ENCODE results near the gene DUSP16.

The DUSP16 gene

GRCh38 chr12:12562585-12563261, at the start of gene DUSP16:
Gene DUSP16 (minus strand): TSS chr12:12562863. CDS start chr12:12521098, 41,765 bp downstream.
- Histone ChIP-seq H4K20me1 (peaks cover 0 to 8% (median 0%) of the 10 kb centered on the region in 11 experiments; a peak in 4 of 22 replicates), H3K9ac (peak within 1 kb of the TSS; percentile 92 to 100 (median 96)), H3K27ac (peak within 1 kb of the TSS; percentile 90 to 100 (median 96)), H3K4me2 (peak within 1 kb of the TSS; percentile 81 to 99 (median 92)), H3K4me1 (peaks cover 7 to 30% (median 25%) of the 10 kb centered on the region in 10 experiments; a peak in 19 of 20 replicates), H3K36me3 (no peaks in the 10 kb centered on the region), H3K4me3 (peak within 1 kb of the TSS; percentile 79 to 96 (median 88)), H3K27me3 (peaks cover 0 to 36% (median 28%) of the 10 kb centered on the region in 11 experiments; a peak in 20 of 22 replicates), H3K9me3 (replicated peaks in 1 of 11) (peaks cover 7 to 28% (median 14%) of the 10 kb centered on the region in 11 experiments; a peak in 21 of 22 replicates)
- TF ChIP-seq Cebpa-rat (IDR thresholded peaks at IDR 0.05) = no peak

- Histone ChIP-seq H3K4me1 (peaks cover 20 to 61% (median 29%) of the 10 kb centered on the region in 10 experiments), H3K9ac (peak overlapping the region; percentile 79 to 91 (median 86)), H3K4me2 (peak overlapping the region; percentile 75 to 99 (median 91)), H3K4me3 (peak overlapping the region; percentile 69 to 86 (median 74)), H3K27ac (peak overlapping the region; percentile 81 to 93 (median 89); a peak in 21 of 22 replicates), H3K36me3 (peaks cover 0 to 33% (median 8%) of the 10 kb centered on the region in 11 experiments; a peak in 8 of 22 replicates), H3K27me3 (no peaks in the 10 kb centered on the region), H4K20me1 (peaks cover 0 to 38% (median 0%) of the 10 kb centered on the region in 11 experiments; a peak in 2 of 22 replicates), H3K9me3 (replicated peaks in 1 of 11) (no peaks in the 10 kb centered on the region)
- no peak for TF ChIP-seq Cebpa-rat (IDR thresholded peaks at IDR 0.05)
Measured at GRCh38 chr12:12612358-12612757, 49.7 kb upstream of the DUSP16 start.

- Histone ChIP-seq H3K9me3 (replicated peaks in 1 of 11) (no peaks in the 10 kb centered on the region), H3K9ac (peak within 1 kb of the TSS; percentile 79 to 91 (median 86)), H3K4me3 (peak within 1 kb of the TSS; percentile 69 to 86 (median 74)), H3K27me3 (no peaks in the 10 kb centered on the region), H3K36me3 (peaks cover 0 to 26% (median 3%) of the 10 kb centered on the region in 11 experiments; a peak in 8 of 22 replicates), H3K4me2 (peak within 1 kb of the TSS; percentile 75 to 99 (median 91)), H4K20me1 (peaks cover 0 to 32% (median 0%) of the 10 kb centered on the region in 11 experiments; a peak in 2 of 22 replicates), H3K27ac (peak within 1 kb of the TSS; percentile 81 to 93 (median 89)), H3K4me1 (peaks cover 20 to 63% (median 29%) of the 10 kb centered on the region in 10 experiments)
- TF ChIP-seq Cebpa-rat (IDR thresholded peaks at IDR 0.05) = no peak
Measured at GRCh38 chr12:12611512-12612306, 49.0 kb upstream of the DUSP16 start, which contains the start of gene CREBL2. Gene CREBL2 (plus strand): TSS chr12:12611876. CDS start chr12:12612173, 297 bp downstream.

GRCh38 chr12:12610711-12611110, 48.0 kb upstream of the DUSP16 start:
- H4K20me1 ChIP-seq = peaks cover 0 to 22% (median 0%) of the 10 kb centered on the region in 11 experiments; a peak in 2 of 22 replicates
- no peaks in the 10 kb centered on the region for H3K27me3 ChIP-seq
- no peaks in the 10 kb centered on the region for H3K9me3 ChIP-seq (replicated peaks in 1 of 11)
- peak overlapping the region; percentile 81 to 93 (median 89); a peak in 21 of 22 replicates for H3K27ac ChIP-seq
- H3K4me3 ChIP-seq = peak overlapping the region; percentile 69 to 86 (median 74); a peak in 16 of 20 replicates
- TF ChIP-seq Cebpa-rat (IDR thresholded peaks at IDR 0.05) = no peak
- H3K4me1 ChIP-seq = peaks cover 20 to 64% (median 29%) of the 10 kb centered on the region in 10 experiments
- peak overlapping the region in 9 of 11 experiments; percentile 79 to 91 (median 87); a peak in 16 of 22 replicates for H3K9ac ChIP-seq
- peak overlapping the region; percentile 75 to 99 (median 91) for H3K4me2 ChIP-seq
- peaks cover 0 to 16% (median 0%) of the 10 kb centered on the region in 11 experiments; a peak in 5 of 22 replicates for H3K36me3 ChIP-seq

- Histone ChIP-seq H3K9me3 (replicated peaks in 1 of 11) (no peaks in the 10 kb centered on the region), H3K27ac (no peak overlapping the region), H3K27me3 (no peaks in the 10 kb centered on the region), H3K4me3 (no peak overlapping the region), H3K4me1 (peaks cover 20 to 63% (median 29%) of the 10 kb centered on the region in 10 experiments), H4K20me1 (peaks cover 0 to 11% (median 0%) of the 10 kb centered on the region in 11 experiments; a peak in 2 of 22 replicates), H3K36me3 (peaks cover 0 to 6% (median 0%) of the 10 kb centered on the region in 11 experiments; a peak in 2 of 22 replicates), H3K4me2 (no peak overlapping the region), H3K9ac (no peak overlapping the region)
- no peak for TF ChIP-seq Cebpa-rat (IDR thresholded peaks at IDR 0.05)
Measured at GRCh38 chr12:12609692-12610091, 47.0 kb upstream of the DUSP16 start.

GRCh38 chr12:12608557-12608957, 45.9 kb upstream of the DUSP16 start:
- Histone ChIP-seq H3K27me3 (no peaks in the 10 kb centered on the region), H3K27ac (no peak overlapping the region), H3K9ac (no peak overlapping the region), H3K36me3 (no peaks in the 10 kb centered on the region), H4K20me1 (0 out of 22 replicates have a peak, but pooled peaks cover 0 to 2% (median 0%) of the 10 kb centered on the region in 11 experiments), H3K4me1 (peaks cover 15 to 58% (median 22%) of the 10 kb centered on the region in 10 experiments), H3K4me3 (no peak overlapping the region), H3K9me3 (replicated peaks in 1 of 11) (no peaks in the 10 kb centered on the region), H3K4me2 (peak overlapping the region in 1 of 11 experiments; percentile 30; a peak in 1 of 22 replicates)
- TF ChIP-seq Cebpa-rat (IDR thresholded peaks at IDR 0.05) = no peak

GRCh38 chr12:12606781-12607589, 44.3 kb upstream of the DUSP16 start:
- H3K9ac ChIP-seq = peak overlapping the region in 1 of 11 experiments; percentile 56; a peak in 1 of 22 replicates
- H3K36me3 ChIP-seq = no peaks in the 10 kb centered on the region
- H3K4me2 ChIP-seq = peak overlapping the region in 3 of 11 experiments; percentile 45 to 79 (median 64); a peak in 6 of 22 replicates
- H3K4me1 ChIP-seq = peaks cover 0 to 56% (median 7%) of the 10 kb centered on the region in 10 experiments; a peak in 15 of 20 replicates
- H3K27ac ChIP-seq = peak overlapping the region in 4 of 11 experiments; percentile 12 to 51 (median 22); a peak in 4 of 22 replicates
- TF ChIP-seq Cebpa-rat (IDR thresholded peaks at IDR 0.05) = no peak
- no peak overlapping the region for H3K4me3 ChIP-seq
- no peaks in the 10 kb centered on the region for H4K20me1 ChIP-seq
- no peaks in the 10 kb centered on the region for H3K9me3 ChIP-seq (replicated peaks in 1 of 11)
- H3K27me3 ChIP-seq = no peaks in the 10 kb centered on the region

GRCh38 chr12:12604740-12605139, 42.1 kb upstream of the DUSP16 start:
- Histone ChIP-seq H3K4me3 (no peak overlapping the region), H3K9ac (no peak overlapping the region), H3K4me1 (peaks cover 0 to 68% (median 5%) of the 10 kb centered on the region in 10 experiments; a peak in 8 of 20 replicates), H4K20me1 (no peaks in the 10 kb centered on the region), H3K4me2 (0 out of 22 replicates have a peak overlapping the region, but pooled peaks of 1 of the 11 experiments have one; percentile 64), H3K27me3 (no peaks in the 10 kb centered on the region), H3K36me3 (no peaks in the 10 kb centered on the region), H3K27ac (no peak overlapping the region), H3K9me3 (replicated peaks in 1 of 11) (no peaks in the 10 kb centered on the region)
- TF ChIP-seq Cebpa-rat (IDR thresholded peaks at IDR 0.05) = no peak
